GM12864 (cell line): ENCODE measurements around the gene LEFTY1.
"Not testable (repeated sequence)": the region's sequence is repeated elsewhere in the genome, so short reads cannot be mapped to it uniquely, and the experiment has no call there.

Experiments
- DNase-seq: peaks from one replicate; pipeline ENCODE4 v3.0.0-alpha.2; 2011; ENCODE audit warnings: low read depth
- H3K4me3 ChIP-seq: 2 replicates; pipeline ENCODE4 v1.5.1; 2011; ENCODE audit warnings: mild to moderate bottlenecking, low read depth, low read length, control low read depth
- TF ChIP-seq, protein P1 (sequence below): IDR thresholded peaks from 2 replicates; pipeline ENCODE4 v1.5.1; 2011; ENCODE audit warnings: low read depth, mild to moderate bottlenecking, moderate library complexity, low read length, control low read depth, inconsistent platforms; ENCODE audit errors: missing control alignments

LEFTY1 gene, protein sequence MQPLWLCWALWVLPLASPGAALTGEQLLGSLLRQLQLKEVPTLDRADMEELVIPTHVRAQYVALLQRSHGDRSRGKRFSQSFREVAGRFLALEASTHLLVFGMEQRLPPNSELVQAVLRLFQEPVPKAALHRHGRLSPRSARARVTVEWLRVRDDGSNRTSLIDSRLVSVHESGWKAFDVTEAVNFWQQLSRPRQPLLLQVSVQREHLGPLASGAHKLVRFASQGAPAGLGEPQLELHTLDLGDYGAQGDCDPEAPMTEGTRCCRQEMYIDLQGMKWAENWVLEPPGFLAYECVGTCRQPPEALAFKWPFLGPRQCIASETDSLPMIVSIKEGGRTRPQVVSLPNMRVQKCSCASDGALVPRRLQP

DNA sequence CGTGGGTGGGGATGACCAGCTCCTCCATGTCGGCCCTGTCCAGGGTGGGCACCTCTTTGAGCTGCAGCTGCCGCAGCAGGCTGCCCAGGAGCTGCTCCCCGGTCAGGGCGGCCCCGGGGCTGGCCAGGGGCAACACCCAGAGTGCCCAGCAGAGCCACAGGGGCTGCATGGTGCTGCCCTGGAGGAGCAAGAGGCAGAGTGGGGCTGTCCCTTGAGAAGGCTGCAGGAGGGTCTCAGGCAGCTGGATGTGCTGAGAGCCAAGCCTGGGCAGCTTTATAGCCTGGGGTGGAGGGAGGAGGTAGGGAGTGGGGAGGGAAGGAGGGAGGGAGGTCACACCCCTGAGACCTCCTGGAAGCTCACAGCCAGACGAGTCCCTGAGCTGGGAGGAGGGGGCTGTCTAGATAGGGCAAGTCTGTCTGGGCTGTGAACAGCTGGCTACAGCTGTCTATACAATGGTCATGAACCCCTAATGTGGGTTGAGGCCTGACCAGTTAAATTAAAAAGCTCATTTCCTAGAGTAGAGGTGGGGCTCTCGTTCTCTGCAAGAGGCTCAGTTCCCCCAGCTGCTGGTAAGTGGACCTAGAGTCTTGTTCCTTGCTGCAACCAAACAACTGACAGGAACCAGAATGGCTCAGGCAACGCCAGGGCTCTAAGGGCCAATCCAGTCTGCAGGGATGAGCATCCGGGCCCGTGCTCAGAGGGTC lies at the start of gene LEFTY1:
Gene LEFTY1 (minus strand): TSS at position 249 of the 704 bp plus-strand sequence. CDS start 80 bp downstream, at position 169.
- no peak within 1 kb of the TSS for H3K4me3 ChIP-seq
- DNase-seq, result no peak
- TF ChIP-seq, protein P1, sequence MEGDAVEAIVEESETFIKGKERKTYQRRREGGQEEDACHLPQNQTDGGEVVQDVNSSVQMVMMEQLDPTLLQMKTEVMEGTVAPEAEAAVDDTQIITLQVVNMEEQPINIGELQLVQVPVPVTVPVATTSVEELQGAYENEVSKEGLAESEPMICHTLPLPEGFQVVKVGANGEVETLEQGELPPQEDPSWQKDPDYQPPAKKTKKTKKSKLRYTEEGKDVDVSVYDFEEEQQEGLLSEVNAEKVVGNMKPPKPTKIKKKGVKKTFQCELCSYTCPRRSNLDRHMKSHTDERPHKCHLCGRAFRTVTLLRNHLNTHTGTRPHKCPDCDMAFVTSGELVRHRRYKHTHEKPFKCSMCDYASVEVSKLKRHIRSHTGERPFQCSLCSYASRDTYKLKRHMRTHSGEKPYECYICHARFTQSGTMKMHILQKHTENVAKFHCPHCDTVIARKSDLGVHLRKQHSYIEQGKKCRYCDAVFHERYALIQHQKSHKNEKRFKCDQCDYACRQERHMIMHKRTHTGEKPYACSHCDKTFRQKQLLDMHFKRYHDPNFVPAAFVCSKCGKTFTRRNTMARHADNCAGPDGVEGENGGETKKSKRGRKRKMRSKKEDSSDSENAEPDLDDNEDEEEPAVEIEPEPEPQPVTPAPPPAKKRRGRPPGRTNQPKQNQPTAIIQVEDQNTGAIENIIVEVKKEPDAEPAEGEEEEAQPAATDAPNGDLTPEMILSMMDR, result no peak

DNA sequence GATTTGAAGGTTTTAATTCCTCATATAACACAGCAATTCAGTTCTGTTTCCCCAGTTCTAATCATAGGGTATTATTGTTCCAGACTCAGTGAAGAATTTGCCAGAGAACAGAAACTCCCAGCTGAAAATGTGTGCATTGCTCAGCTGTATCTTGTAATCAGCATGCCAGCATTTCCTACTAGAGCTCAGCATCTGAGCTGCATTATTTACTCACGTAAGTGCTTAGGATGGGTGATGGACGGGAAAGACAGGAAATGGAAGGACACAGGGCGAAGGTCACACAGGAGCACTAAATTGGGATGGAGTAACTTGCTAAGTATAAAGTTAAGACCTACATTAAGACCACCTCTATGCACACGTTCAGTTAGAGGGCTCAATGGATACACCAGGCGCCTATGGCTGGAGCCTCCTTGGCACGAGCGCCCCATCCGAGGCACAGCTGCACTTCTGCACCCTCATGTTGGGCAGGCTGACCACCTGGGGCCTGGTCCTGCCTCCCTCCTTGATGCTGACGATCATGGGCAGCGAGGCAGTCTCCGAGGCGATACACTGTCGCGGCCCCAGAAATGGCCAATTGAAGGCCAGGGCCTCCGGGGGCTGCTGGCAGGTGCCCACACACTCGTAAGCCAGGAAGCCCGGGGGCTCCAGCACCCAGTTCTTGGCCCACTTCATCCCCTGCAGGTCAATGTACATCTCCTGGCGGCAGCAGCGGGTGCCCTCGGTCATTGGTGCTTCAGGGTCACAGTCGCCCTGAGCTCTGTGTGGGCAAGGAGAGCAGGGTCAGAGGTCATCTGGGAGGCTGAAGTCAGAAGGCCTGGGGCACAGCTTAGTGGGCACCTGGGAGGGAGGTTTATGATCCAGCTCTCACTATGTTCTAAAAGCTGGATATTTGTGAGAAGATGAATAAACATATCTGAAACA lies 48.4 kb upstream of the LEFTY1 start:
- no peak overlapping the region for H3K4me3 ChIP-seq
- no peak for DNase-seq
- TF ChIP-seq, protein P1, result no peak

DNA sequence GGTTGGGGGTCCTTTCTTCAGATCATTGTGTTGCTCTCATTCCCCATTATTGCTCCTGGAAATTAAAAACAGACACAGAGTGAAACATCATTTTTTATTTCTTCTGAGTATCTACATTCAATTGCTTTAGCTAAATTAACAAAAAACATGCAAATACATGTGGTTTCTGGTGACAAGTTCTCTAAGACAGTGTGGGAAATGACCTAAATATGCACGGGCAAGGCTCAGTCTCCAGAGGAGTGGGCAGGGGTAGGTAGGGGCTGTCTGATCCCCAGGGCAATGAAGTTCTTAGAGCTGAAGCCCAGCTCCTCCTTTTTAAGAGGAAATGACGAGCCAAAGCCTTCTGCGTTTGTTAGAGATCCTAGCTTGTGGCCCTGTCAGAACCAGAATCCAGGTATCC lies 47.6 kb upstream of the LEFTY1 start:
- TF ChIP-seq, protein P1, result no peak
- no peak for DNase-seq

DNA sequence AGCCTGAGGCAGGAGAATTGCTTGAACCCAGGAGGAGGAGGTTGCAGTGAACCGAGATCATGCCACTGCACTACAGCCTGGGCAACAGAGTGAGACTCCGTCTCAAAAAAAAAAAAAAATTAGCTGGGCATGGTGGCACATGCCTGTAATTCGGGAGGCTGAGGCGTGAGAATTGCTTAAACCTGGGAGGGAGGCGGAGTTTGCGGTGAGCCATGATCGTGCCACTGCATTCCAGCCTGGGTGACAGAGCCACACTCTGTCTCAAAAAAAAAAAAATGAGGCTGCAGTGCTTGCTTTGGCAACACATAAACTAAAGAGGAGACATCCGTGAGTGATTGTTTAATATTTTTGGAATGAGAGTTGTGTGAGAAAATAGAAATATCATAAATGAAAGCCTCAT lies 47.1 kb upstream of the LEFTY1 start:
- DNase-seq, H3K4me3 ChIP-seq: not testable (repeated sequence)

More for the DNA sequence above, 47.6 kb upstream of the LEFTY1 start:
- no peak overlapping the region for H3K4me3 ChIP-seq

DNA sequence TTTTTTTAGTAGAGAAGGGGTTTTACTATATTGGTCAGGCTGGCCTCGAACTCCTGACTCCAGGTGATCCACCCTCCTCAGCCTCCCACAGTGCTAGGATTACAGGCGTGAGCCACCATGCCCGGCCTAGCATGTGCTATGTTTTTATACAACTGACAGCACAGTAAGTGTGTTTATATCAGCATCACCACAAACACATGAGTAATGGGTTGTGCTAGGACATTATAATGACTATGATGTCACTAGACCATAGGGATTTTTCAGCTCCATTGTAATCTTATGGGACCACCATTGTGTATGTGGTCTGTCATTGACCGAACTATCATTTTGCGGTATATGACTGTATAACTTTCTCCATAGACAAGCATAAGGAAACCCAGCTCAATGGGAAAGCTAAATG lies 45.8 kb upstream of the LEFTY1 start:
- TF ChIP-seq, protein P1, result no peak
- no peak for DNase-seq
- no peak overlapping the region for H3K4me3 ChIP-seq

DNA sequence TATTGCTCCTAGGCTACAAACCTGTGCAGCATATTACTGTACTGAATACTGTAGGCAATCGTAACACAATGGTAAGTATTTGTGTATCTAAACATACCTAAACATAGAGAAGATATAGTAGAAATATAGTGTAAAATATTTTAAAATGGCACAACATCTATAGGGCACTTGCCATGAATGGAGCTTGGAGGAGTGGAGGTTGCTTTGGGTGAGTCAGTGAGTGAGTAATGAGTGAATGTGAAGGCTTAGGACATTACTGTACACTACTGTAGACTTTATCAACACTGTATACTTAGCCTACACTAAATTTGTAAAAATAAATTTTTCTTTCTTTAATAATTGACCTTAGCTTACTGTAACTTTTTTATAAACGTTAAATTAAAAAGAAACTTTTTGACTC lies 44.1 kb upstream of the LEFTY1 start:
- no peak for DNase-seq
- TF ChIP-seq, protein P1, result no peak

More for the DNA sequence above, 44.1 kb upstream of the LEFTY1 start:
- no peak overlapping the region for H3K4me3 ChIP-seq
